HEK293T (cell line): Measurements from ENCODE around the gene BEAN1.
A peak's percentile ranks its signal among the peaks of the same experiment; 100 is the strongest.

Source experiments
- CTCF ChIA-PET: fragments of 350-600 bp; formaldehyde crosslinking; extraction: SDS; loops from one replicate; lab custom pipeline; 2021; ENCODE audit warnings: antibody characterized with exemption, inconsistent platforms; lab: Yijun Ruan, JAX
- POLR2A ChIA-PET: fragments of 350-600 bp; formaldehyde crosslinking; extraction: SDS; loops from one replicate; lab custom pipeline; 2020; ENCODE audit warnings: antibody characterized with exemption, inconsistent platforms; lab: Yijun Ruan, JAX
- DNase-seq: peaks from one replicate; pipeline ENCODE4 v3.0.0; 2012; ENCODE audit warnings: mixed read lengths; ENCODE audit errors: extremely low spot score
- ARNT ChIP-seq: fragments of 450-650 bp; IDR thresholded peaks from 2 replicates; pipeline ENCODE4 v1.6.1; 2017; ENCODE audit warnings: mild to moderate bottlenecking
- BHLHE40 ChIP-seq: fragments of 450-650 bp; IDR thresholded peaks from 2 replicates; pipeline ENCODE4 v1.6.1; 2016; ENCODE audit warnings: mild to moderate bottlenecking, moderate library complexity, borderline replicate concordance
- CTBP1 ChIP-seq: fragments of 450-650 bp; IDR thresholded peaks from 2 replicates; pipeline ENCODE4 v1.6.1; 2016; ENCODE audit warnings: borderline replicate concordance
- ELF4 ChIP-seq: fragments of 450-650 bp; IDR thresholded peaks from 2 replicates; pipeline ENCODE4 v1.6.1; 2017; ENCODE audit warnings: antibody characterized with exemption
- FOXA1 ChIP-seq: fragments of 450-650 bp; IDR thresholded peaks from 2 replicates; pipeline ENCODE4 v1.6.1; 2016; ENCODE audit warnings: mild to moderate bottlenecking
- FOXK2 ChIP-seq: fragments of 450-650 bp; IDR thresholded peaks from 2 replicates; pipeline ENCODE4 v1.6.1; 2016; ENCODE audit warnings: mild to moderate bottlenecking
- FOXM1 ChIP-seq: fragments of 450-650 bp; IDR thresholded peaks from 2 replicates; pipeline ENCODE4 v1.6.1; 2017; ENCODE audit warnings: mild to moderate bottlenecking, borderline replicate concordance
- HDGF ChIP-seq: fragments of 450-650 bp; IDR thresholded peaks from 2 replicates; pipeline ENCODE4 v1.6.1; 2017; ENCODE audit warnings: antibody characterized with exemption, borderline replicate concordance
- L3MBTL2 ChIP-seq: fragments of 450-650 bp; conservative IDR thresholded peaks from 2 replicates; pipeline ENCODE4 v1.6.1; 2016; ENCODE audit warnings: mild to moderate bottlenecking
- LEF1 ChIP-seq: fragments of 450-650 bp; IDR thresholded peaks from 2 replicates; pipeline ENCODE4 v1.6.1; 2017; ENCODE audit warnings: mild to moderate bottlenecking, borderline replicate concordance
- NFRKB ChIP-seq: fragments of 450-650 bp; IDR thresholded peaks from 2 replicates; pipeline ENCODE4 v1.6.1; 2016; ENCODE audit warnings: mild to moderate bottlenecking, moderate library complexity
- SP1 ChIP-seq: fragments of 450-650 bp; IDR thresholded peaks from 2 replicates; pipeline ENCODE4 v1.6.1; 2017
- SUZ12 ChIP-seq: fragments of 450-650 bp; IDR thresholded peaks from 2 replicates; pipeline ENCODE4 v1.6.1; 2016; ENCODE audit warnings: mild to moderate bottlenecking
- TARDBP ChIP-seq: fragments of 450-650 bp; IDR thresholded peaks from 2 replicates; pipeline ENCODE4 v1.6.1; 2016
- ZNF384 ChIP-seq: fragments of 450-650 bp; IDR thresholded peaks from 2 replicates; pipeline ENCODE4 v1.6.1; 2016
- TF ChIP-seq, protein P1 (sequence below): fragments of 450-650 bp; IDR thresholded peaks from 2 replicates; pipeline ENCODE4 v1.6.1; 2016

BEAN1 gene

GRCh38 chr16:66471716-66472393 is 44.8 kb downstream of the BEAN1 start:
- POLR2A ChIA-PET, result no interaction called here
- CTCF ChIA-PET, result no interaction called here
- TF ChIP-seq FOXK2, result no peak
- TF ChIP-seq TARDBP, result no peak
- TF ChIP-seq SP1, result no peak
- TF ChIP-seq ZNF384, result no peak
- no peak for TF ChIP-seq NFRKB
- TF ChIP-seq SUZ12, result no peak
- no peak for TF ChIP-seq ARNT
- TF ChIP-seq FOXM1, result no peak
- TF ChIP-seq BHLHE40, result no peak
- TF ChIP-seq ELF4, result no peak
- no peak for TF ChIP-seq FOXA1
- TF ChIP-seq, protein P1, sequence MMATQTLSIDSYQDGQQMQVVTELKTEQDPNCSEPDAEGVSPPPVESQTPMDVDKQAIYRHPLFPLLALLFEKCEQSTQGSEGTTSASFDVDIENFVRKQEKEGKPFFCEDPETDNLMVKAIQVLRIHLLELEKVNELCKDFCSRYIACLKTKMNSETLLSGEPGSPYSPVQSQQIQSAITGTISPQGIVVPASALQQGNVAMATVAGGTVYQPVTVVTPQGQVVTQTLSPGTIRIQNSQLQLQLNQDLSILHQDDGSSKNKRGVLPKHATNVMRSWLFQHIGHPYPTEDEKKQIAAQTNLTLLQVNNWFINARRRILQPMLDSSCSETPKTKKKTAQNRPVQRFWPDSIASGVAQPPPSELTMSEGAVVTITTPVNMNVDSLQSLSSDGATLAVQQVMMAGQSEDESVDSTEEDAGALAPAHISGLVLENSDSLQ, result no peak
- TF ChIP-seq L3MBTL2, result no peak
- TF ChIP-seq CTBP1, result no peak
- TF ChIP-seq HDGF, result no peak
- TF ChIP-seq LEF1, result no peak

GRCh38 chr16:66473051-66473571 is 46.0 kb downstream of the BEAN1 start:
- TF ChIP-seq CTBP1 (no peak), NFRKB (no peak), FOXK2 (no peak), TARDBP (no peak)
- ChIA-PET CTCF (interaction anchor here (0.6 to 1.1 kb wide), 3 partner anchors 21 to 135 kb away, joined by 3 read pairs; no protein-coding TSS in a partner anchor), POLR2A (no interaction called here)
- DNase-seq, result no peak

More at GRCh38 chr16:66471716-66472393, 44.8 kb downstream of the BEAN1 start:
- no peak for DNase-seq

DNA sequence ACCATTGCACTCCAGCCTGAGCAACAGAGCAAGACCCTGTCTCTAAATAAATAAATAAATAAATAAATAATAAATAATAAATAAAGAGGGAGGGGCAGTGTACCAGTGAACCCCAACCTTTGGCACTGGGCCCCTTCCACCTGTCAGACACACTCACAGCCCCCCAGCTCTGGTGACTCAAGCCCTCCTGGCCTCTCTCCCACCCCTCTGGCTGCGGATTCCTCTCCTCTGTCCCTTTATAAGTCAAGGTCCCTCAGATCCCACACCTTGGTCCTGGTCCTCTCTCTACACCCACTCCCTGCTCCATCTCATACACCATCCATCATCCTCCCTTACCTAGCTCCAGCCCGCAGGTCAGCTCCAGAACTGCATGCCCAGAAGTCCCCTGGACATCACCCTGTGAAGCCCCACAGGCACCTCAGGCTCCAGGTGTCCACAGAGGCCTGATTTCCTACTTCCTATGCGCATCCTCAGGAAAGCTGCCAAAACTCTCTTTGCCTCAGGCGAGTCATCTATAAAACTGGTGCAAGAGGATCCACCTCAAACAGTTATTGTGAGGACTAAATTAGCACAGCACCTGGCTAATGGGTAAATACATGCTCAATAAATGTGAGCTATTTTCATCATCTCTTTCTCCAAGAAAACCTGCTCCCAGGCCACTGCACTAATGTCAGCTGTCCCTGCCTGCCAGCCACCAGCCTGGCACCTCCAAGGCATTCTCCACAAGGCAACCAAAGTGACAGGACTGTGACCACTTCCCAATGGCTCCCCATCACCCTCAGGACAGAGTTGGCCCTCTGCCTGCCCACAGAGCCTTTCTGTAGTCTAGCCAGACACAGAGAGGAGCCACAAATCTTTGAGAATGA is 46.8 kb downstream of the BEAN1 start:
- TF ChIP-seq LEF1, result no peak
- no peak for TF ChIP-seq FOXA1
- TF ChIP-seq HDGF, result no peak
- TF ChIP-seq FOXK2, result no peak
- TF ChIP-seq, protein P1, result no peak
- TF ChIP-seq ARNT, result no peak
- no peak for TF ChIP-seq ZNF384
- no peak for TF ChIP-seq SP1
- TF ChIP-seq FOXM1, result no peak
- TF ChIP-seq L3MBTL2, result no peak
- no peak for TF ChIP-seq SUZ12
- TF ChIP-seq BHLHE40, result no peak
- TF ChIP-seq TARDBP, result no peak
- no peak for TF ChIP-seq CTBP1
- TF ChIP-seq NFRKB, result no peak
- TF ChIP-seq ELF4, result no peak
- CTCF ChIA-PET, result interaction anchor here (0.6 to 1.7 kb wide), 2 partner anchors 22 to 67 kb away, joined by 3 to 7 read pairs; no protein-coding TSS in a partner anchor
- POLR2A ChIA-PET, result no interaction called here
- DNase-seq, result no peak

DNA sequence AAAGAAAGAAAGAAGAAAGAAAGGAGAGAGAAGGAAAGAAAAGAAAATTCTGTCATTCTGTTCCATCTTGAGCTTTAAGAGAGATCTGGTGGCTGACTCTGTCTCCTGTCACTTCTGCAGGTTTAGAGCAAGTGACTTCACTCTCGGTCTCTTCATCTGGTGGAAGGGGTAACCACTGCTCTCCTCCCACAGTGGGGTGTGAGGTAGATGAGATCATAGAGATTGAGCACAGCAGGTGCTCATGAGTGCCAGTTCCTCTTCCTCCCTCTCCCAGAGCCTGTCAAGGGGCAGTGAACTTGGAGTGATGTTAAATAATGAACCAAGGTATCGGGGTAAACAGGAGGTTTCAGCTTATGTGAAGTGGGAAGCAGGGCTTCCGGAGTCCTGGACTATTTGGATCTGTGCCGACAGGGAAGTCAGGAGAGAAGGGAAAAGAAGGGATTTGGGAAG is 47.7 kb downstream of the BEAN1 start:
- no peak for DNase-seq
- POLR2A ChIA-PET, result no interaction called here
- TF ChIP-seq FOXK2 (no peak), FOXA1 (no peak), ARNT (no peak), CTBP1 (no peak)
- CTCF ChIA-PET, result interaction anchor here (0.6 to 1.7 kb wide), 3 partner anchors 9 to 327 kb away, joined by 3 to 7 read pairs (median 3); partner anchors contain the start of gene TERB1

DNA sequence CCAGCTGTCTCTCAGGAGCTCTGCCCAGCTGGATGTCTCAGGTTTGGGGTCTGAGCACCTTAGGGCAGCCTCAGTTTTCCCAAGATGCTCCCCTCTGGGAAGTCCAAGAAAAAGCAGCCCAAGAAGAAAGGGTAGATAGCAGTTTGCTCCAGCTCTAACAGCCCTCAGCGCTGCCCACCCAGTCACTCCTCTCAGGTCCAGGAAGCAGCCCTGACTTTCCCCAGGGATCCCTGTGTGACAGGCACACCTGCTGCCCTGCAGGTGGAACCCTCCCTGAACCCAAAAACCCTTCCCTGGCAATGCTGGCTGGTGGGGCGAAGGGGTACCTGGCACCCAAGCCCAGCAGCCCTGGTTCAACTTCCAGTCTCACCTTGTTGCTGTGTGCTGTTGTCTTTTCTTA is 48.1 kb downstream of the BEAN1 start:
- DNase-seq, result no peak
- ChIA-PET POLR2A (no interaction called here), CTCF (interaction anchor here (0.7 to 1.7 kb wide), 2 partner anchors 8 to 69 kb away, joined by 3 to 7 read pairs; no protein-coding TSS in a partner anchor)
- TF ChIP-seq FOXK2, result no peak
- TF ChIP-seq ZNF384, result no peak
- no peak for TF ChIP-seq FOXM1

DNA sequence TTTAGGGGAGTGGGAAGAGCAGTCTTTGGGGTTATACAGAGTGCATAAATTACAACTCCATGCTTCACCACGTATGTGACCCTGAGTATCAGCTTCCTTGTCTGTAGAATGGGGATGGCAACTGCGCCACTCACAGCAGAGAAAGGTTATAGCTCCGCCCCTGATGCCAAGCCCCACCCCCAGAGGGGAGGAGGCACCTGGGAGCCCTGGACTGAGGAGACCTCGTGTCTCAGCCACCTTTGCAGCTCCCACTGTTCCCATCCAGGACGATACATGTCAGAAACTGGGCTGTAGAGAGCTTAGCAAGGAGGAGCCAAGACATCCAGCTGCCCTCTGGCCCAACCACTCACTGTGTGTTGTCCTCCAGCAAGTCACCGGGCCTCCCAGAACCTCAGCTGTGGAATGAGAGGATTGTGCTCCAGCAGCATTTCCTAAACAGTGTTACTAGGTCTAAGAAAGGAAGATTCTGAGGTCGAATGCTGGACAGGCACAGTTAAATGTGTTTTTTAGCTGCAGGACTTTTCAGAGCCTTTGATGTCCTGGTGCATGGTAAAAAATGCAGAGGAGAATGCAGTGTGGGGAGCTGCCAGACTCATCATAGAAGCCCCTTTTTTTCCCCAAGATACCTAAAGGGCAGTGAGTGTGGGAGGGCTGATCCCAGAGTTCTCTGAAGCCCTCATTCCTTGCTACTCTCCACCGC is 49.4 kb downstream of the BEAN1 start:
- POLR2A ChIA-PET, result no interaction called here
- no peak for TF ChIP-seq HDGF
- TF ChIP-seq, protein P1, result peak; percentile 74
- CTCF ChIA-PET, result interaction anchor here (0.7 to 2.3 kb wide), 3 partner anchors 8 to 148 kb away, joined by 3 to 11 read pairs (median 4); no protein-coding TSS in a partner anchor
- DNase-seq, result peak; percentile 65
